Uterus (tissue), 4 donors: Measurements from ENCODE around the gene PANK2. TPM values are rescaled to one million over a fixed set of nuclear protein-coding genes. Genes with fewer than 3 reads are reported as not detected.

Source experiments
- DNase-seq, 2 donors: peaks; one replicate each; pipeline ENCODE4 v3.0.0-alpha.2; 2019 to 2020
- H3K27ac ChIP-seq, 2 donors: fragments of 200-600 bp; sonication (generic); 1 replicate in 1 of 2; 2 replicates in 1 of 2; pipeline ENCODE4 v1.5.1; 2016 to 2018
- H3K27me3 ChIP-seq, 2 donors: fragments of 200-600 bp; sonication (generic); one replicate each; pipeline ENCODE4 v1.5.1; 2018 to 2019; ENCODE audit warnings: control low read depth in 1 of 2
- H3K36me3 ChIP-seq, 2 donors: fragments of 200-600 bp; sonication (generic); one replicate each; pipeline ENCODE4 v1.5.1; 2019; ENCODE audit warnings: control low read depth in 1 of 2
- H3K4me1 ChIP-seq, 2 donors: fragments of 200-600 bp; sonication (generic); one replicate each; pipeline ENCODE4 v1.5.1; 2018 to 2019; ENCODE audit warnings: control low read depth in 1 of 2
- H3K4me3 ChIP-seq, 2 donors: fragments of 200-600 bp; sonication (generic); 1 replicate in 1 of 2; 2 replicates in 1 of 2; pipeline ENCODE4 v1.5.1; 2018 to 2019; ENCODE audit warnings: mild to moderate bottlenecking in 1 of 2
- H3K9me3 ChIP-seq, 2 donors: fragments of 200-600 bp; sonication (generic); one replicate each; pipeline ENCODE4 v1.5.1; 2019; ENCODE audit warnings: control low read depth in 1 of 2
- POLR2A ChIP-seq, 2 donors: fragments of 450-650 bp; IDR thresholded peaks; one replicate each; pipeline ENCODE4 v1.6.1; 2016; ENCODE audit warnings: antibody characterized with exemption in 2 of 2, mild to moderate bottlenecking in 1 of 2, moderate library complexity in 1 of 2
- intact Hi-C: fragments of 100-400 bp; cut with DNase I; formaldehyde crosslinking; loops from one replicate; pipeline ENCODE4 v1.15.1; 2023; ENCODE audit warnings: low total_unique reads
- microRNA counts, 2 donors: library from miRNA; unstranded; fragments of <30 nt; microRNA quantifications; one replicate each; lab custom pipeline; 2016 to 2017
- microRNA-seq: library from miRNA; unstranded; fragments of <30 nt; microRNA quantifications from one replicate; pipeline ENCODE4, GENCODE V29; 2016; ENCODE audit warnings: borderline microRNAs expressed, borderline replicate concordance
- small RNA-seq: library from RNA; depleted of rRNA; stranded (forward); fragments of <200 nt; gene quantifications from one replicate; pipeline ENCODE3, GENCODE V24; 2016
- total RNA-seq, 4 donors: library from RNA; depleted of rRNA in 3 of 4; stranded (reverse); fragments of >200 nt in 3 of 4; gene quantifications; one replicate each; pipeline versions ENCODE4 v1.1.0 to v1.2.4, GENCODE V29; 2014 to 2023
- TF ChIP-seq, protein P1 (sequence below), 4 experiments: fragments of 200-600 bp in 2 of 4; fragments of 450-650 bp in 2 of 4; sonication (generic) in 2 of 4; IDR thresholded peaks; one replicate each; pipeline ENCODE4 v1.5.1; 2016 to 2019; ENCODE audit warnings: antibody characterized with exemption in 4 of 4, mild to moderate bottlenecking in 2 of 4, moderate library complexity in 1 of 4
- donor health status: DM: yes; HTN: yes; CAD: no.

PANK2 gene
- total RNA-seq, 4 donors from 2014 or later = 18.2 to 82.0 (median 53.5) TPM

DNA sequence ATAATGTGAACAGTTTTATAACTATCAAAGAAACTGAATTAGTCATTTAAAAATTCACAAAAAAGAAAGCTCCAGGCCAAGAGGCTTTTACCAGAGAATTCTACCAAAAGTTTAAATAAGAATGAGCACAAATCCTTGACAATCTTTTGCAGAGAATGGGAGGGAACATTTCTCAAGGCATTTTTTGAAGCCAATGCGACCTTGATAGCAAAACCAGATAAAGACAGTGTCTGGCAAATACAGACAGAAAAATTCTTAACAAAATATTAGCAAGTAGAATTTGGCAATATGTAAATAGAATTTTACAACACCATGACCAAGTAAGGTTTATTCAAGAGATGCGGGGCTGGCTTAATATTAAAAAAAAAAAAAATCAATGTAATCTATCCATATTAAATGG is 84.5 kb downstream of the PANK2 start:
- H3K27me3 ChIP-seq = no peaks in the 10 kb centered on the region
- H3K9me3 ChIP-seq = no peaks in the 10 kb centered on the region
- TF ChIP-seq, protein P1, sequence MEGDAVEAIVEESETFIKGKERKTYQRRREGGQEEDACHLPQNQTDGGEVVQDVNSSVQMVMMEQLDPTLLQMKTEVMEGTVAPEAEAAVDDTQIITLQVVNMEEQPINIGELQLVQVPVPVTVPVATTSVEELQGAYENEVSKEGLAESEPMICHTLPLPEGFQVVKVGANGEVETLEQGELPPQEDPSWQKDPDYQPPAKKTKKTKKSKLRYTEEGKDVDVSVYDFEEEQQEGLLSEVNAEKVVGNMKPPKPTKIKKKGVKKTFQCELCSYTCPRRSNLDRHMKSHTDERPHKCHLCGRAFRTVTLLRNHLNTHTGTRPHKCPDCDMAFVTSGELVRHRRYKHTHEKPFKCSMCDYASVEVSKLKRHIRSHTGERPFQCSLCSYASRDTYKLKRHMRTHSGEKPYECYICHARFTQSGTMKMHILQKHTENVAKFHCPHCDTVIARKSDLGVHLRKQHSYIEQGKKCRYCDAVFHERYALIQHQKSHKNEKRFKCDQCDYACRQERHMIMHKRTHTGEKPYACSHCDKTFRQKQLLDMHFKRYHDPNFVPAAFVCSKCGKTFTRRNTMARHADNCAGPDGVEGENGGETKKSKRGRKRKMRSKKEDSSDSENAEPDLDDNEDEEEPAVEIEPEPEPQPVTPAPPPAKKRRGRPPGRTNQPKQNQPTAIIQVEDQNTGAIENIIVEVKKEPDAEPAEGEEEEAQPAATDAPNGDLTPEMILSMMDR (IDR thresholded peaks at IDR 0.05) = no peak
- TF ChIP-seq POLR2A (IDR thresholded peaks at IDR 0.05) = no peak
- intact Hi-C loops = no loop called here
- H3K4me1 ChIP-seq = no peaks in the 10 kb centered on the region
- H3K27ac ChIP-seq = no peak overlapping the region
- no peak overlapping the region for H3K4me3 ChIP-seq
- no peaks in the 10 kb centered on the region for H3K36me3 ChIP-seq
- DNase-seq = no peak

DNA sequence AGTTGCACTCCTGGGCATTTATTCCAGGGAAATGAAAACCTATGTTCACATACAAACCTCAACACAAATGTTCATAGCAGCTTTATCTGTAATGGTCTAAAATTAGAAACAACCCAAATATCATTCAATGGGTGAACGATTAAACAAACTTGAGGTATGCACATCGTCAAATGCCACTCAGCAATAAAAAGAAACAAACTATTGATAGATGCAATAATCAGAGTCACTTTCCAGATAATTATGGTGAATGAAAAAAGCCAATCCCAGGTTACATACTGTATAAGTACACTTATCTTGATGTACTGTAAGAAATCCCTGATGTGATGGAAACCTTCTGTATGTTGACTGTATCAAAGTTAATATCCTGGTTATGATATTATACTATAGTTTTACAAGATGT is 87.3 kb downstream of the PANK2 start:
- Histone ChIP-seq H3K27me3 (no peaks in the 10 kb centered on the region), H3K4me1 (peaks cover 0 to 5% of the 10 kb centered on the region in 2 donors), H3K36me3 (no peaks in the 10 kb centered on the region), H3K27ac (no peak overlapping the region), H3K4me3 (no peak overlapping the region), H3K9me3 (no peaks in the 10 kb centered on the region)
- intact Hi-C loops = no loop called here
- DNase-seq = no peak
- TF ChIP-seq, protein P1 (IDR thresholded peaks at IDR 0.05) = no peak
- no peak for TF ChIP-seq POLR2A (IDR thresholded peaks at IDR 0.05)

MicroRNAs encoded within 50 kb of the gene (microRNA counts, 767-probe panel; counts per million panel counts)
- microRNA hsa-miR-103a-3p (lab: Ali Mortazavi, UCI) = 0 counts per million in 2 donors

Small RNA genes lying within 50 kb of the gene (microRNA-seq; reads per million reads assigned to microRNA genes)
- gene MIR103A2 (not detected), gene MIR103B2 (not detected)

Small RNA genes lying within 50 kb of the gene (small RNA-seq; reads per million reads assigned to genes)
- not detected for gene MIR103A2

Other genes with a start within 250 kb of the PANK2 start
- gene GFRA4, start 226.0 kb upstream of the PANK2 start, total RNA-seq = not detected
- gene ADAM33, start 207.4 kb upstream of the PANK2 start, total RNA-seq = 100 to 1,000 TPM in 2 of 4 donors, 10 to 100 TPM in 2; 66.5 to 215 (median 128) TPM
- gene SIGLEC1, start 176.8 kb upstream of the PANK2 start, total RNA-seq = 1 to 10 TPM; 1.0 to 7.9 (median 3.4) TPM
- gene HSPA12B, start 156.7 kb upstream of the PANK2 start, total RNA-seq = 10 to 100 TPM in 3 of 4 donors, 1 to 10 TPM in 1; 4.7 to 46.2 (median 27.6) TPM
- gene ADISSP, start 121.6 kb upstream of the PANK2 start, total RNA-seq = 10 to 100 TPM in 3 of 4 donors, 1 to 10 TPM in 1; 4.1 to 45.9 (median 34.8) TPM
- gene SPEF1, start 107.9 kb upstream of the PANK2 start, total RNA-seq = 1 to 10 TPM in 1 of 4 donors, under 1 TPM in 2, not detected in 1; 0.26 to 1.3 (median 0.37) TPM
- gene CENPB, start 102.6 kb upstream of the PANK2 start, total RNA-seq = 100 to 1,000 TPM in 2 of 4 donors, 10 to 100 TPM in 2; 18.2 to 127 (median 85.2) TPM
- gene CDC25B, start 93.1 kb upstream of the PANK2 start, total RNA-seq = 10 to 100 TPM; 13.2 to 72.8 (median 25.5) TPM
- 10 to 100 TPM in 2 of 4 donors, 1 to 10 TPM in 1, under 1 TPM in 1; under 0.01 to 18.6 (median 9.5) TPM for gene AP5S1, start 68.8 kb upstream of the PANK2 start, total RNA-seq
- gene MAVS, start 42.6 kb upstream of the PANK2 start, total RNA-seq = 10 to 100 TPM in 3 of 4 donors, 1 to 10 TPM in 1; 7.4 to 43.2 (median 13.7) TPM
- 10 to 100 TPM in 3 of 4 donors, 1 to 10 TPM in 1; 2.3 to 23.8 (median 16.9) TPM for gene RNF24, start 126.2 kb downstream of the PANK2 start, total RNA-seq